AG04449 (cell line): Measurements from ENCODE around the gene SREK1IP1.
"Not testable (repeated sequence)": the region's sequence is repeated elsewhere in the genome, so short reads cannot be mapped to it uniquely, and the experiment has no call there.

Experiments used
- CTCF ChIA-PET: fragments of 350-600 bp; formaldehyde crosslinking; extraction: SDS; loops from one replicate; lab custom pipeline; 2021; ENCODE audit warnings: antibody characterized with exemption; lab: Yijun Ruan, JAX
- POLR2A ChIA-PET: fragments of 400-600, 350-600 bp; formaldehyde crosslinking; extraction: SDS; loops from one replicate; lab custom pipeline; 2020; ENCODE audit warnings: antibody characterized with exemption, inconsistent platforms; lab: Yijun Ruan, JAX
- DNase-seq: peaks from one replicate; pipeline ENCODE4 v3.0.0-alpha.2; 2010; ENCODE audit warnings: low read depth, low spot score
- H3K4me3 ChIP-seq: 2 replicates; pipeline ENCODE4 v1.5.1; 2011; ENCODE audit warnings: low read depth, mild to moderate bottlenecking, control low read depth, low read length
- TF ChIP-seq, protein P1 (sequence below): IDR thresholded peaks from one replicate; pipeline ENCODE4 v1.5.1; 2011; ENCODE audit warnings: mild to moderate bottlenecking, moderate library complexity, low read length, control low read depth, inconsistent platforms; ENCODE audit not compliant: insufficient read depth; ENCODE audit errors: missing control alignments

Gene SREK1IP1

DNA sequence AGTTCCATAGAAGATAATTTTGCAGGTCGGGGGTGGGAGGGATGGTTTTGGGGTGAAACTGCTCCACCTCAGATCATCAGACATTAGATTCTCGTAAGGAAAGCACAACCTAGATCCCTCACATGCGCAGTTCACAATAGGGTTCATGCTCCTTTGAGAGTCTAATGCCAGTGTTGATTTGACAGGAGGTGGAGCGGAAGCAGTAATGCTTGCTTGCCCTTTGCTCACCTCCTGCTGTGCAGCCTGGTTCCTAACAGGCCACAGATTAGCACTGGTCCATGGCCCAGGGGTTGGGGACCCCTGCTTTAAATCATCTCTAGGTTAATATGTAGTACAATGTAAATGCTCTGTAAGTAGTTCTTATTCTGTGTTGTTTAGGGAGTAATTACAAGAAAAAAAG, 67.7 kb downstream of the SREK1IP1 start:
- H3K4me3 ChIP-seq: no peak overlapping the region
- no peak for DNase-seq
- ChIA-PET CTCF (no interaction called here), POLR2A (no interaction called here)
- TF ChIP-seq, protein P1, sequence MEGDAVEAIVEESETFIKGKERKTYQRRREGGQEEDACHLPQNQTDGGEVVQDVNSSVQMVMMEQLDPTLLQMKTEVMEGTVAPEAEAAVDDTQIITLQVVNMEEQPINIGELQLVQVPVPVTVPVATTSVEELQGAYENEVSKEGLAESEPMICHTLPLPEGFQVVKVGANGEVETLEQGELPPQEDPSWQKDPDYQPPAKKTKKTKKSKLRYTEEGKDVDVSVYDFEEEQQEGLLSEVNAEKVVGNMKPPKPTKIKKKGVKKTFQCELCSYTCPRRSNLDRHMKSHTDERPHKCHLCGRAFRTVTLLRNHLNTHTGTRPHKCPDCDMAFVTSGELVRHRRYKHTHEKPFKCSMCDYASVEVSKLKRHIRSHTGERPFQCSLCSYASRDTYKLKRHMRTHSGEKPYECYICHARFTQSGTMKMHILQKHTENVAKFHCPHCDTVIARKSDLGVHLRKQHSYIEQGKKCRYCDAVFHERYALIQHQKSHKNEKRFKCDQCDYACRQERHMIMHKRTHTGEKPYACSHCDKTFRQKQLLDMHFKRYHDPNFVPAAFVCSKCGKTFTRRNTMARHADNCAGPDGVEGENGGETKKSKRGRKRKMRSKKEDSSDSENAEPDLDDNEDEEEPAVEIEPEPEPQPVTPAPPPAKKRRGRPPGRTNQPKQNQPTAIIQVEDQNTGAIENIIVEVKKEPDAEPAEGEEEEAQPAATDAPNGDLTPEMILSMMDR: no peak

DNA sequence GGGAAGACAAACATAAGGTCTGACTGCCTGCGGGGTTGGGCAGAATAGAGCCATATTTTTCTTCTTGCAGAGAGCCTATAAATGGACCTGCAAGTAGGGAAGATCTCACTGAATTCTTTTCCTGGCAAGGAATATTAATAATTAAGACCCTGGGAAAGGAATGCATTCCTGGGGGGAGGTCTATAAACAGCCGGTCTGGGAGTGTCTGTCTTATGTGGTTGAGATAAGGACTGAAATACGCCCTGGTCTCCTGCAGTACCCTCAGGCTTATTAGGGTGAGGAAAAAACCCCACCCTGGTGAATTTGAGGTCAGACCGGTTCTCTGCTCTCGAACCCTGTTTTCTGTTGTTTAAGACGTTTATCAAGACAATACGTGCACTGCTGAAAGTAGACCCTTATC, 72.1 kb downstream of the SREK1IP1 start:
- DNase-seq, POLR2A ChIA-PET, CTCF ChIA-PET, H3K4me3 ChIP-seq: not testable (repeated sequence)

DNA sequence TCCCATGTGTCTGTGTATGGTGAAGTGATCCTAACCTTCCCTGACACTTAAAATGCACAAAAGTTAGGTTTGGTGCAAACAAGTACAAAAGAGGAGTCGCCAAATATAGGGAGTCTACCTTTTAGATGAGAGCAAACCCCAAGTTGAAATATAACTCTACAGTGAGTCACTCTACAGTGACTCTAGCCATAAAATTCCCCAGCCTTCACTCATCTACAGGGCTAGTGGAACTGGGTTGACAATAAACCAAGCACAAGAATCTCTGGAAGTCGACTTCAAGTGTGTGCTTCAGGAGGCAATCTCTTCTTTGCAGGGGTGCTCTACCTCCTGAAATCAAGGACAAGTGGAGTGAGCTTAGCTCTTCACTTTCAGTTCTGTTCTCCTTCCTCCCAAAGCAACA, 74.9 kb downstream of the SREK1IP1 start:
- ChIA-PET POLR2A (no interaction called here), CTCF (no interaction called here)
- DNase-seq: no peak
- H3K4me3 ChIP-seq: no peak overlapping the region
- TF ChIP-seq, protein P1: no peak

DNA sequence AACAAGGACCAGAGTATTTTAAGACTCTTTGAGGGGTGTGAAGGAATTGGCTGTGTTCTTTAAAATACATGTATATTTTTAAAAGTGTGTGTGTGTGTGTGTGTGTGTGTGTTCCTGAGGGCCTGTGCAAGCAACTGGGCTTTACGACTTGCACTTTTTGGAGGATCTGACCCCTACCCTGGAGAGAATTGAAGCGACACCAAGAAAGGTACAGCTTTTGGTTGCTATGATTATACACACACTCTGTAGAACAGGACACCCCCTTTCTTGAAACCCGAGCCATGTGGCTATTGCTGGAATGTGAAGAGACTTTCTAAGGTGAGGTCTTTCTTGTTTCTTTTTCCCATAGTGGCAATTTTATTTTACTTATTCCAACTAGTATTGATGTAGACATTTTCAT, 77.2 kb downstream of the SREK1IP1 start:
- TF ChIP-seq, protein P1: no peak
- POLR2A ChIA-PET: no interaction called here
- H3K4me3 ChIP-seq: no peak overlapping the region
- CTCF ChIA-PET: interaction anchor here (0.9 to 1.4 kb wide), 2 partner anchors 43 to 93 kb away, joined by 3 read pairs; no protein-coding TSS in a partner anchor
- DNase-seq: no peak

DNA sequence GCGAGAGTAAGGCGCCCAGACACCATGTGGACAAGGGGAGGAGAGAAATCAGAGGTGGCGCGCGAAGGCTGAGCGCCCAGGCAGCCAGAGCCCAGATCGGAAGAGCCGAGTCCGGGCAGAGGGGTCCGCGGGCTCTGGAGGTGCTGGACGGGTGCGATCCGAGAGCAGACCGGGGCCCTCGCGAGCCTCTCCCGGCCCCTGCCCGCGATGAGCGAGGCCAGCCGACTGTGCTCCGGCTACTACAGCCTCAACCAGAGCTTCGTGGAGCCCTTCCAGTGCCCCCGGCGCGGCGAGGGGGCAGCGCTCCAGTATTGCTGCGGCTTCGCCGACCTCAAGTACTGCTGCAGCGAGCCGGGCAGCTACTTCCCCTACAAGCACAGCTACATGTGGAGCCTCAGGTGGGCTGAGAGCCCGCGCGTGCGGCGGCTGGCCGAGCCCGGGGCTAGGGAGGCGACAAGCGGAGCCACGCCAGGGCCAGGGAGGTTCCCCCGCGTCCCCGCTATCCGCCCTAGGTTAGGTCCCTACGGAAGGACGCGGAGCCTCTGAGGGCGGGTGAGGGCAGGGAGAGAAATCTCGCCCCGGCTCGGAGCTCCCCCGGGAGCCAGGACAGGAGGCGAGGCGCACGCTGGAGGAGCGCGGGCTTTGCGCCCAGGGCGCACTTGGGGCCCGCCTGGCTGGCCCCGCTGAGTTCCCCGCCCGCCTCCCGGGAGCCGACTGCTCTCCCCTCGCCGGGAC, 77.9 kb downstream of the SREK1IP1 start, which contains the start of gene SHISAL2B:
TSS of gene SHISAL2B (plus strand) at position 87 of the 735 bp plus-strand sequence. CDS start at position 208, 121 bp downstream.
- DNase-seq: no peak
- CTCF ChIA-PET: interaction anchor here (0.9 to 1.4 kb wide), 2 partner anchors 42 to 94 kb away, joined by 3 read pairs; no protein-coding TSS in a partner anchor
- H3K4me3 ChIP-seq: peak within 1 kb of the TSS; percentile 34
- POLR2A ChIA-PET: no interaction called here
- TF ChIP-seq, protein P1: no peak

DNA sequence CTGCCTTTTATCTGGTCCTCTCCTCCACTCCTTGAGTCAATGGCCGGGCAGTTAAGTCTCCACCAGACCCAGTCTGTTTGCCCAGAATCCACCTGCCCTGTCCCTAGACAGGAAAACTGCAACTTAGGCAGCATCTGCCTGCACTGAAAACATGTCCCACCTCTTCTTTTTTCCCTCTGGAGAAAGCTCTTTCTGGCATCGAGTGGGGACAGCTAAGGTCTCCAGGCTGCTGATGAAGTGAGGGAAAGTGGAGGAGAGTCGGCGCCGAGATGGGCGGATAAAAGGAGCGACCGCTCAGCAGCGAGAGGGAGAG, 78.4 kb downstream of the SREK1IP1 start:
- no peak for DNase-seq
- TF ChIP-seq, protein P1: no peak
- H3K4me3 ChIP-seq: peak overlapping the region; percentile 34
- ChIA-PET POLR2A (no interaction called here), CTCF (no interaction called here)

DNA sequence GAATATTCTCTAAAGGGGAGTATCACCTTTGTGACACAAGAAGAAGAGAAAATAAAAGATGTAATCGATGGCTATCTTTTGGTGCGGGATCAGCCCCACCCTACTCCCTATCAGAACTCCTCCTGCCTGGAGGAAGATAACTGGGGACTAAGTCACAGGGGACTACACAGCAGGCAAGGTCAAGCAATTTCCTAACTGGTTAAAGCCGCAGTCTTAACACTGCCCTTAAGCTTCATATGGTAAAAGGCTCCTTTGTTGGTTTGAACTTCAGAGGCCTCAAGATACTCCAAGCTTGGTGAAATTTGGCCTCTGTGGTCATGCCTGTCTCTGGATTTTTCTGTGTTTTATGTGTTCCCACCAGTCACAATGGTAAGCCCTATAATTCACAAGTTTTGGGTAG, 79.5 kb downstream of the SREK1IP1 start:
- TF ChIP-seq, protein P1: no peak
- H3K4me3 ChIP-seq: no peak overlapping the region
- DNase-seq: no peak
- CTCF ChIA-PET: no interaction called here
- POLR2A ChIA-PET: no interaction called here
